GM21423 (cell line): ENCODE results near the gene TTC12.

Experiments used
- ATAC-seq: cut with Tn5 transposase; IDR thresholded peaks from one replicate; pipeline ENCODE4 v1.9.1; 2021; ENCODE audit warnings: mild to moderate bottlenecking, moderate library complexity; ENCODE audit not compliant: unreplicated experiment

TTC12 gene

GRCh38 chr11:113314389-113315301 is at the start of gene TTC12:
Gene TTC12, plus strand, starts transcription at chr11:113314583. Its CDS starts 1,675 bp downstream, at chr11:113316258.
- ATAC-seq, result peak; percentile 99

- ATAC-seq, result no peak
Measured at GRCh38 chr11:113265362-113265761, 49.0 kb upstream of the TTC12 start.

- ATAC-seq, result no peak
Measured at GRCh38 chr11:113267493-113267892, 46.9 kb upstream of the TTC12 start.

- ATAC-seq, result no peak
Measured at GRCh38 chr11:113269096-113269495, 45.3 kb upstream of the TTC12 start.

- no peak for ATAC-seq
Measured at GRCh38 chr11:113269636-113270035, 44.7 kb upstream of the TTC12 start.

GRCh38 chr11:113270080-113270479 is 44.3 kb upstream of the TTC12 start:
- no peak for ATAC-seq

- no peak for ATAC-seq
Measured at GRCh38 chr11:113271551-113272245, 42.7 kb upstream of the TTC12 start.

- ATAC-seq, result no peak
Measured at GRCh38 chr11:113272281-113272680, 42.1 kb upstream of the TTC12 start.

- no peak for ATAC-seq
Measured at GRCh38 chr11:113272927-113273615, 41.3 kb upstream of the TTC12 start.

GRCh38 chr11:113273720-113274119 is 40.7 kb upstream of the TTC12 start:
- ATAC-seq, result no peak

- no peak for ATAC-seq
Measured at GRCh38 chr11:113274713-113275582, 39.4 kb upstream of the TTC12 start.

- no peak for ATAC-seq
Measured at GRCh38 chr11:113275602-113276001, 38.8 kb upstream of the TTC12 start.

GRCh38 chr11:113276466-113276865 is 37.9 kb upstream of the TTC12 start:
- ATAC-seq, result no peak

- no peak for ATAC-seq
Measured at GRCh38 chr11:113277907-113278306, 36.5 kb upstream of the TTC12 start.

- no peak for ATAC-seq
Measured at GRCh38 chr11:113278481-113278880, 35.9 kb upstream of the TTC12 start.

- no peak for ATAC-seq
Measured at GRCh38 chr11:113278925-113279324, 35.5 kb upstream of the TTC12 start.

- ATAC-seq, result no peak
Measured at GRCh38 chr11:113279591-113279990, 34.8 kb upstream of the TTC12 start.

- ATAC-seq, result no peak
Measured at GRCh38 chr11:113281052-113281725, 33.2 kb upstream of the TTC12 start.

GRCh38 chr11:113282898-113283437 is 31.4 kb upstream of the TTC12 start:
- no peak for ATAC-seq

GRCh38 chr11:113283881-113284280 is 30.5 kb upstream of the TTC12 start:
- no peak for ATAC-seq
